Psoas muscle (tissue), 8 donors: ENCODE measurements around the gene PDZD7. TPM values are rescaled to one million over a fixed set of nuclear protein-coding genes. Genes with fewer than 3 reads are reported as not detected.

ENCODE experiments used
- ATAC-seq, 4 donors: fragments of 200-7000 bp; cut with Tn5 transposase; one replicate each; pipeline ENCODE4 v1.9.1; 2020; ENCODE audit warnings: moderate library complexity in 3 of 4, mild to moderate bottlenecking in 2 of 4
- DNase-seq, 2 donors: peaks; one replicate each; pipeline ENCODE4 v3.0.0-alpha.2; 2020
- H3K27ac ChIP-seq: fragments of 200-600 bp; one replicate; pipeline ENCODE4 v1.8.0; 2022
- H3K27me3 ChIP-seq, 3 donors: fragments of 200-600 bp in 1 of 3; one replicate each; pipeline versions ENCODE4 v1.6.1 to v1.8.0; 2013 to 2022; ENCODE audit warnings: low read length in 2 of 3, mild to moderate bottlenecking in 2 of 3, moderate library complexity in 1 of 3; ENCODE audit not compliant: insufficient read depth in 3 of 3
- H3K36me3 ChIP-seq, 2 donors: fragments of 200-600 bp in 1 of 2; one replicate each; pipeline versions ENCODE4 v1.6.1 to v1.8.0; 2013 to 2022; ENCODE audit warnings: low read depth in 1 of 2, mild to moderate bottlenecking in 1 of 2, moderate library complexity in 1 of 2; ENCODE audit not compliant: insufficient read depth in 1 of 2
- H3K4me1 ChIP-seq: fragments of 200-600 bp; one replicate; pipeline ENCODE4 v1.8.0; 2022
- H3K4me3 ChIP-seq: fragments of 200-600 bp; one replicate; pipeline ENCODE4 v1.8.0; 2022; ENCODE audit warnings: mild to moderate bottlenecking
- H3K9me3 ChIP-seq: fragments of 200-600 bp; one replicate; pipeline ENCODE4 v1.8.0; 2022
- WGBS, 3 donors: extraction: QIAGEN DNeasy Blood & Tissue Kit; methylation state at CpG; one replicate each; pipeline versions ENCODE4 v1.1.6 to v1.1.7; 2013; 5-methylcytosine and 5-hydroxymethylcytosine counted together
- intact Hi-C, 2 donors: fragments of 100-400 bp; cut with DNase I; formaldehyde crosslinking; loops; one replicate each; pipeline versions ENCODE4 v1.11.0 to v1.14.2; 2022
- polyA plus RNA-seq, 3 donors: library from polyadenylated mRNA; stranded (reverse); fragments of 200-250 nt; gene quantifications; one replicate each; pipeline ENCODE4 v1.2.3, GENCODE V29; 2013
- total RNA-seq, 4 donors: library from RNA; stranded (reverse); fragmentation: NEBNext Ultra II Directional in 2 of 4; extraction: Animal tissue kit (Norgen Biotek cat#: 25700) in 2 of 4; gene quantifications; one replicate each; pipeline versions ENCODE4 v1.2.1 to v1.2.4, GENCODE V29; 2021 to 2023
- TF ChIP-seq, protein P1 (sequence below): fragments of 200-600 bp; IDR thresholded peaks from one replicate; pipeline ENCODE4 v1.8.0; 2022; ENCODE audit warnings: antibody characterized with exemption
- donor health status: healthy with polysubstance abuse.
- donor health status: DM: no; HTN: no; CAD: no; lungs with moderate emphysema.
- donor health status: Bipolar disorder and iron deficiency.
- donor health status: healthy.
- donor health status: DM: yes; HTN: yes; CAD: no.
- donor health status: DM: no; HTN: no; CAD: no.
- donor health status: DM: no; HTN: no; CAD: no.
- donor health status: DM: yes; HTN: yes; CAD: no.

Gene PDZD7
- total and polyA plus RNA-seq, 7 donors = 0.04 to 0.54 (median 0.08) TPM; not detected in 2

DNA sequence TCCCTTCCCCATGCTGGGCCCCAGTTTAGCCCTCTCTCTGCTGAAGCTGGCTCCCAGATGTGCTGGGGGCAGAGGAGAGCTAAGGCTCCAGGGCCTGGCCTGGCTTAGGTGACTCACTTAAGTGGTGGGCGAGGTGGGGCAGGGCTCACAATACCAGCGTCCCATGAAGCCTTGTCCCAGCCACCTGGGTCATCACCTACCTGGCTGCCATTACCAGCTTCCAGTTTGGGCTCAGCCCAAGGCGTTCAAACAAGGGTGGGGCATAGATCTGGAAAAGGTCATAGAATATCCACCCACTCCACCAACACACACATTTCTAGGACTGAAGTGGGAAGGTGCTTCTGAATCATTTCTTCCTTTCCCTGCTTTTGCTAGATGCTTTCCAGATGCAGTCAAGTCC, 39.2 kb upstream of the PDZD7 start:
- DNase-seq = no peak
- intact Hi-C loops = loop anchor here in 1 of 2 donors (5.0 kb wide), 1 partner anchor 33 kb away; no protein-coding TSS in a partner anchor
- Histone ChIP-seq H3K4me1 (peaks cover 16% of the 10 kb centered on the region), H3K9me3 (no peaks in the 10 kb centered on the region), H3K36me3 (no peaks in the 10 kb centered on the region), H3K4me3 (no peak overlapping the region), H3K27ac (no peak overlapping the region), H3K27me3 (peaks cover 0 to 60% (median 7%) of the 10 kb centered on the region in 3 donors)
- TF ChIP-seq, protein P1, sequence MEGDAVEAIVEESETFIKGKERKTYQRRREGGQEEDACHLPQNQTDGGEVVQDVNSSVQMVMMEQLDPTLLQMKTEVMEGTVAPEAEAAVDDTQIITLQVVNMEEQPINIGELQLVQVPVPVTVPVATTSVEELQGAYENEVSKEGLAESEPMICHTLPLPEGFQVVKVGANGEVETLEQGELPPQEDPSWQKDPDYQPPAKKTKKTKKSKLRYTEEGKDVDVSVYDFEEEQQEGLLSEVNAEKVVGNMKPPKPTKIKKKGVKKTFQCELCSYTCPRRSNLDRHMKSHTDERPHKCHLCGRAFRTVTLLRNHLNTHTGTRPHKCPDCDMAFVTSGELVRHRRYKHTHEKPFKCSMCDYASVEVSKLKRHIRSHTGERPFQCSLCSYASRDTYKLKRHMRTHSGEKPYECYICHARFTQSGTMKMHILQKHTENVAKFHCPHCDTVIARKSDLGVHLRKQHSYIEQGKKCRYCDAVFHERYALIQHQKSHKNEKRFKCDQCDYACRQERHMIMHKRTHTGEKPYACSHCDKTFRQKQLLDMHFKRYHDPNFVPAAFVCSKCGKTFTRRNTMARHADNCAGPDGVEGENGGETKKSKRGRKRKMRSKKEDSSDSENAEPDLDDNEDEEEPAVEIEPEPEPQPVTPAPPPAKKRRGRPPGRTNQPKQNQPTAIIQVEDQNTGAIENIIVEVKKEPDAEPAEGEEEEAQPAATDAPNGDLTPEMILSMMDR = no peak
- no peak for ATAC-seq
- 79 to 92% (median 81%) methylated on average over 3 of the region's 3 CpGs for WGBS, 3 donors

DNA sequence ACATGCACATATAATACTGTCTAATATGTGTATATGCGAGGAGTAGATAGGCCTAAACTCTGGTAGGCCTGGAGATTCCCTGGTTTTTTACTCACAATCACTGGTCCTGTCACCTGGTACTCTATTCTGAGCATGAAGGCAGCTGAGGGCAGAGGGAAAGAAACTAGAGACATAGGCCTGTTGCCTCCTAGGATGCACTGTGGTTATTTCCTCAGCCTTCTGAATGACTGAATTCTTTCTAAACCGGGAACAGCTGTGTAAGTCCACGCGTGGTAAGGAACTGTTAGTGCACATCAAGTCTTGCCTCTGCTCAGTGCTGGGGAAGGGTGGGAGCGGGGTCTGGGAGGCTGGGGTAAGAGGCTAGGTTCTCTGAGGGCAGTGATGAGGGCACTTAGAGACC, 38.5 kb upstream of the PDZD7 start:
- H3K36me3 ChIP-seq = no peaks in the 10 kb centered on the region
- no peak overlapping the region for H3K4me3 ChIP-seq
- peaks cover 16% of the 10 kb centered on the region for H3K4me1 ChIP-seq
- 70 to 85% (median 79%) methylated on average over 5 of the region's 5 CpGs for WGBS, 3 donors
- ATAC-seq = no peak
- no peak overlapping the region for H3K27ac ChIP-seq
- peaks cover 0 to 61% (median 7%) of the 10 kb centered on the region in 3 donors for H3K27me3 ChIP-seq
- no peak for DNase-seq
- intact Hi-C loops = no loop called here
- no peaks in the 10 kb centered on the region for H3K9me3 ChIP-seq
- TF ChIP-seq, protein P1 = no peak

- peak; percentile 64 to 77 for DNase-seq
- Histone ChIP-seq H3K4me3 (peak overlapping the region; percentile 64), H3K27ac (no peak overlapping the region), H3K36me3 (no peaks in the 10 kb centered on the region), H3K9me3 (no peaks in the 10 kb centered on the region), H3K27me3 (peaks cover 0 to 55% (median 4%) of the 10 kb centered on the region in 3 donors), H3K4me1 (peaks cover 30% of the 10 kb centered on the region)
- intact Hi-C loops = loop anchor here in 1 of 2 donors (1.0 to 2.0 kb wide), 2 partner anchors 7 to 27 kb away; no protein-coding TSS in a partner anchor
- ATAC-seq = peak; percentile 70 to 89 (median 83)
- 0 to 1% (median 1%) methylated on average over 43 of the region's 43 CpGs for WGBS, 3 donors
- TF ChIP-seq, protein P1 = peak; percentile 94
Observed at GRCh38 chr10:101067356-101068083, 36.6 kb upstream of the PDZD7 start.

- Histone ChIP-seq H3K27ac (no peak overlapping the region), H3K4me1 (peaks cover 33% of the 10 kb centered on the region), H3K9me3 (no peaks in the 10 kb centered on the region), H3K4me3 (peak overlapping the region; percentile 64), H3K27me3 (peaks cover 0 to 50% (median 0%) of the 10 kb centered on the region in 3 donors), H3K36me3 (no peaks in the 10 kb centered on the region)
- TF ChIP-seq, protein P1 = no peak
- WGBS, 3 donors = 0 to 1% (median 1%) methylated on average over 24 to 31 of the region's 31 CpGs
- ATAC-seq = peak in 1 of 4 donors; percentile 12
- intact Hi-C loops = loop anchor here in 1 of 2 donors (2.0 kb wide), 1 partner anchor 26 kb away; no protein-coding TSS in a partner anchor
- no peak for DNase-seq
Observed at GRCh38 chr10:101066896-101067355, 36.0 kb upstream of the PDZD7 start.
